ENCODE results near the gene ENPP1.
A peak's percentile ranks its signal among the peaks of the same experiment; 100 is the strongest.
"Not testable (repeated sequence)": the region's sequence is repeated elsewhere in the genome, so short reads cannot be mapped to it uniquely, and the experiment has no call there.

The ENPP1 gene

DNA sequence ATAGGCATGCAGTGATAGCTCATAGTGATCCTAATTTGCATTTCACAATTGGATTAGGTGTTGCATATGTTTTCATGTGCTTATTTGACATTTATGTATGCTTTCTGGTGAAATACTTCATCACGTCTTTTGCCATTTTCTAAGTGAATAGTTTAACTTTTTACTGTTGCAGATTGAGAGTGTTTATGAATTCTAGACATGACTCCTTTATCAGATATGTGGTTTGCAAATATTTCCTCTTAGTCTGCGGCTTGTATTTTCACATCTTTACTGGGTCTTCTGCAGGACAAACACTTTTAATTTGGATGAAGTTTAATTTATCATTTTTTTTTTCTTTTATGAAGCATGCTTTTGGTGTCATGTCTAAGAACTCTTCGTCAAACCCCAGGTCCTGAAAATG is 104.1 kb downstream of the ENPP1 start:
- TF ChIP-seq, protein P1, sequence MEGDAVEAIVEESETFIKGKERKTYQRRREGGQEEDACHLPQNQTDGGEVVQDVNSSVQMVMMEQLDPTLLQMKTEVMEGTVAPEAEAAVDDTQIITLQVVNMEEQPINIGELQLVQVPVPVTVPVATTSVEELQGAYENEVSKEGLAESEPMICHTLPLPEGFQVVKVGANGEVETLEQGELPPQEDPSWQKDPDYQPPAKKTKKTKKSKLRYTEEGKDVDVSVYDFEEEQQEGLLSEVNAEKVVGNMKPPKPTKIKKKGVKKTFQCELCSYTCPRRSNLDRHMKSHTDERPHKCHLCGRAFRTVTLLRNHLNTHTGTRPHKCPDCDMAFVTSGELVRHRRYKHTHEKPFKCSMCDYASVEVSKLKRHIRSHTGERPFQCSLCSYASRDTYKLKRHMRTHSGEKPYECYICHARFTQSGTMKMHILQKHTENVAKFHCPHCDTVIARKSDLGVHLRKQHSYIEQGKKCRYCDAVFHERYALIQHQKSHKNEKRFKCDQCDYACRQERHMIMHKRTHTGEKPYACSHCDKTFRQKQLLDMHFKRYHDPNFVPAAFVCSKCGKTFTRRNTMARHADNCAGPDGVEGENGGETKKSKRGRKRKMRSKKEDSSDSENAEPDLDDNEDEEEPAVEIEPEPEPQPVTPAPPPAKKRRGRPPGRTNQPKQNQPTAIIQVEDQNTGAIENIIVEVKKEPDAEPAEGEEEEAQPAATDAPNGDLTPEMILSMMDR (IDR thresholded peaks at IDR 0.05; ENCODE audit: insufficient read depth, low read length, missing control alignments) = no peak
- no peak overlapping the region for H3K4me3 ChIP-seq (ENCODE audit: low read depth, low read length)
- CTCF ChIA-PET = interaction anchor here (0.8 to 4.8 kb wide), 9 partner anchors 13 to 573 kb away, joined by 3 to 200 read pairs (median 5); no protein-coding TSS in a partner anchor
- no peak for DNase-seq (ENCODE audit: low read depth, low spot score)
- POLR2A ChIA-PET = no interaction called here

DNA sequence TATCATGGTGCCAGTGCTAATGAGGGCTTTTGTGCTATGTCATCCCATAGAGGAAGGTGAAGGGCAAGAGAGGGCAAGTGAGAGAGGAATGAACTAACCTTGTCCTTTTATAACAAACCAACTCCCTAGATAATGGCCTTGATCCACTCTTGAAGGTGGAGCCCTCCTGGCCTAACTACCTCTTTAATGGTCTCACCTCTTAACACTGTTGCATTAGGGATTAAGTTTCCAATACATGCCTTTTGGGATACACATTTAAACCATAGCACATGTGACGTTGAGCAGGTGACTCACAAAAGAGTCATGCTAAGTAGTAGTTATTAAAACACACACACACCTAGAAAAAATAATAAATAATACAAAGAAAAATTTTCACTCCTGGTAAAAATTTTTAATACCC is 106.4 kb downstream of the ENPP1 start:
- no peak for DNase-seq (ENCODE audit: low read depth, low spot score)
- TF ChIP-seq, protein P1 (IDR thresholded peaks at IDR 0.05; ENCODE audit: insufficient read depth, low read length, missing control alignments) = no peak
- ChIA-PET CTCF (interaction anchor here (0.9 to 5.8 kb wide), 34 partner anchors 10 to 573 kb away, joined by 3 to 162 read pairs (median 8); partner anchors contain the start of gene MED23), POLR2A (no interaction called here)
- H3K4me3 ChIP-seq (ENCODE audit: low read depth, low read length) = no peak overlapping the region

DNA sequence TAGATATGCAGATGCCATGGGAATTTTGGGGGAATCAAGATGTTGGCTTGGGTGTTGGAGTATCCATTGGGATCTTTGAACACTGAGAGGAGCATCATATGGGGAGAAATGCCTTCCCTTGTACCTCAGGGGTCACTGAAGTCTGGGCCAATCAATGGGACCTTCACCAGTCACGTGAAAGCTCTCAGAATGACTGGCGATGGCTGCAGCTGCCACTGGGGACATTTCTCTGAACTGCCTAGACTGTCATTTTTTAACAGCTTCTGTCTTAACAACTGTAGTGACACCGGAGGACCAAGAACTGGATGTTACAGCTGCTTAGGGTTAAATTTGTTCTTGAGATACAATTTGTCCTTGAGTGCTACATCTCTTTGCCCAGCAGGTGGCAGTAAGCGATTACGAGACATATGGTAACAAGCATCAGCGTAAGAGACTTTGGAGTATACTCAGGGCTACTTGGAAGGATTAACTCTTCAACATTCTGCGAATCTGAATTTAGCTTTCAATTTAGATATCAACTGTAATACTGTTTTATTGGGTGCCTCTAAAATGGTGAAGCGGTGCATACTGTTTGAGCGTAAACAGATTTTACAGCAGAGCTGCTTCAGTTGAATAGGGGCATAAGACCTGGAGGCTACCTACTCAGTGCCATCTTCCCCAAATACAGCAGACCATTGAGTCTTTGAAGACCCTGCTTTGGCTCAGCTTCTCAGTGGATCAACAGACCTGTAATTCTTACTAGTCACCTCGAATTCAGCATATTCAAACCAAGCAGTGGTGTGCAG is 107.3 kb downstream of the ENPP1 start:
- no peak for DNase-seq (ENCODE audit: low read depth, low spot score)
- no peak overlapping the region for H3K4me3 ChIP-seq (ENCODE audit: low read depth, low read length)
- TF ChIP-seq, protein P1 (IDR thresholded peaks at IDR 0.05; ENCODE audit: insufficient read depth, low read length, missing control alignments) = peak; percentile 72
- ChIA-PET POLR2A (no interaction called here), CTCF (interaction anchor here (0.6 to 5.8 kb wide), 72 partner anchors 9 to 572 kb away, joined by 3 to 162 read pairs (median 5); partner anchors contain the start of genes MED23 and MOXD1)

GRCh38 chr6:131916091-131916796 is 108.4 kb downstream of the ENPP1 start:
- CTCF ChIA-PET = interaction anchor here (0.8 to 5.8 kb wide), 40 partner anchors 8 to 571 kb away, joined by 3 to 162 read pairs (median 8); partner anchors contain the start of gene MOXD1
- POLR2A ChIA-PET; DNase-seq (ENCODE audit: low read depth, low spot score); H3K4me3 ChIP-seq (ENCODE audit: low read depth, low read length): not testable (repeated sequence)

GRCh38 chr6:131916847-131917246 is 109.0 kb downstream of the ENPP1 start:
- H3K4me3 ChIP-seq (ENCODE audit: low read depth, low read length) = no peak overlapping the region
- ChIA-PET CTCF (interaction anchor here (1.0 to 5.8 kb wide), 12 partner anchors 8 to 568 kb away, joined by 3 to 162 read pairs (median 42); no protein-coding TSS in a partner anchor), POLR2A (no interaction called here)
- TF ChIP-seq, protein P1 (IDR thresholded peaks at IDR 0.05; ENCODE audit: insufficient read depth, low read length, missing control alignments) = no peak
- no peak for DNase-seq (ENCODE audit: low read depth, low spot score)

- ChIA-PET POLR2A (no interaction called here), CTCF (interaction anchor here (0.9 to 5.8 kb wide), 13 partner anchors 7 to 381 kb away, joined by 3 to 162 read pairs (median 41); partner anchors contain the start of gene MED23)
- no peak for DNase-seq (ENCODE audit: low read depth, low spot score)
- no peak overlapping the region for H3K4me3 ChIP-seq (ENCODE audit: low read depth, low read length)
- TF ChIP-seq, protein P1 (IDR thresholded peaks at IDR 0.05; ENCODE audit: insufficient read depth, low read length, missing control alignments) = no peak
Observed at GRCh38 chr6:131917318-131917717, 109.5 kb downstream of the ENPP1 start.
